ENCODE data around the gene PDE3B.

DNA sequence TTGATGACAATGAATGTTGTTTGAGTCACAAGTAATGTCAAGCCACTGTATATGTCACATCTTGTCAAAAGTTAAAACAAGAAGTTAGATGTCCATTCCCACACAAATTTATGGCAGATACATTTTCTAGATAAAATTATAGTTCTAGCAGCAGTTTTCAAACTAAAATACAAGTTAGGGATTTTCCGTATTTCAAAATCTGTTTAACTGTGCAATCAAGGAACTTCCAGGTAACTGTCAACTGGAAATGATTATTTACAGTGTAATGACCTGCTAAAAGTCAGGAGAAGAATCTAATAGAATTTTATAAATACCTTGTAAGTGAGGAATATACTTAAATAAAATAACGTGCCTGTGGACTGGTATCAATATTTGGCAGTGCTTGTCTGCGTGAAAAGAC is 111.5 kb downstream of the PDE3B start:
- TF ChIP-seq POLR2A (IDR thresholded peaks at IDR 0.05) (no peak), POLR2AphosphoS5 (IDR thresholded peaks at IDR 0.05) (no peak)
